WTC11 (cell line): ENCODE data around the gene RBM20.

Experiments
- ATF2 ChIP-seq: sonication (generic); formaldehyde crosslinking; IDR thresholded peaks from 2 replicates; pipeline ENCODE4 v1.8.1; 2022; ENCODE audit warnings: low read depth, missing genetic modification reagents, borderline replicate concordance
- CTCF ChIP-seq: fragments of 200-600 bp; IDR thresholded peaks from 2 replicates; pipeline ENCODE4 v1.8.0; 2022; ENCODE audit warnings: antibody characterized with exemption
- ELF4 ChIP-seq: sonication (generic); formaldehyde crosslinking; IDR thresholded peaks from 2 replicates; pipeline ENCODE4 v1.8.1; 2022; ENCODE audit warnings: low read depth, mild to moderate bottlenecking, moderate library complexity, missing genetic modification reagents
- MAX ChIP-seq: sonication (generic); formaldehyde crosslinking; IDR thresholded peaks from 2 replicates; pipeline ENCODE4 v1.8.0; 2022; ENCODE audit warnings: mild to moderate bottlenecking, missing genetic modification reagents

- TF ChIP-seq MAX = no peak
- TF ChIP-seq CTCF = no peak
- TF ChIP-seq ELF4 = no peak
- no peak for TF ChIP-seq ATF2 (CRISPR knock-in tag)
Observed at GRCh38 chr10:110863361-110863760, 219.2 kb downstream of the RBM20 start.
